ENCODE data around the gene FBXO45.
"Not testable (repeated sequence)": the region's sequence is repeated elsewhere in the genome, so short reads cannot be mapped to it uniquely, and the experiment has no call there.

GRCh38 chr3:196637941-196638340 lies 69.5 kb downstream of the FBXO45 start:
- TF ChIP-seq CTCF, EZH2phosphoT487, EZH2 (IDR thresholded peaks at IDR 0.05): not testable (repeated sequence)
